ENCODE results near the gene BBC3.
A peak's percentile ranks its signal among the peaks of the same experiment; 100 is the strongest.

Gene BBC3

DNA sequence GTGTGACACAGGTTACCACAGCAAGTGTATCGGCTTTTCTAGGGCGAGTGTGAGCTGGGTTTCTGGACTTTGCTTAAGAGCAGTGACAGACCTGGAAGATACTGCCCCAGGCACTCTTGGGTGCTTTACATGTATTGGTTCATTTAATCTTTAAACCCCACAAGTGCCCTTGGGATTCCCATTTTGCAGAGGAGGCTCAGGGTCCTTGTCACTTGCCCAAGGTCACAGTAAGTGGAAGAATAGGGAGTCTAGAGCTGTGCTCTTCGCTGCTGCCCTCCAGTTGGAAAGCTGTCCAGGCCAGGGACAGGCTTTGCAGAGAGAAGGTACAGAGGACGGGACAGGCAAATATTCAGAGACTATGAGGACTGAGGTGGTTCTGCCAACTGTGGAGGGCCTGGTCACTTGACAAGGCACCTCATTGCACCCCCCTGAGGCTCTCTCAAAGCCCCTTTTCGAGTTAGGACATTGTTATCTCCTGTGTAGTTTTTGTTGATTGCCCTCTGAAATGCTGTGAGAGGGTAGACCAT lies 42.4 kb downstream of the BBC3 start:
- no peak for DNase-seq

GRCh38 chr19:47187797-47188196 lies 43.2 kb downstream of the BBC3 start:
- DNase-seq, result no peak

DNA sequence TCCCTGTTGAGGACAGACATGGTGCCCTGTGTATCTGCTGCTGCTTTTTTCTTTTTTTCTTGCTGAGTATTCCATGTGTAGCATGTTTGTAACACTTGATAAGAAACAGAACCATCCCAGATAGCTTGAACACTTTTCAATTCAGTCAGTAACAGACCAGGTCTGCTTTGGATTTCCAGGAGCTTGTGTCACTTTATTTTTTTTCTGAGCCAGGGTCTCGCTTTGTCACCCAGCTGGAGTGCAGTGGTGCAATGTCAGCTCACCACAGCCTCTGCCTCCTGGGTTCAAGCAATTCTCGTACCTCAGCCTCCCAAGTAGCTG lies 43.7 kb downstream of the BBC3 start:
- DNase-seq, result no peak

DNA sequence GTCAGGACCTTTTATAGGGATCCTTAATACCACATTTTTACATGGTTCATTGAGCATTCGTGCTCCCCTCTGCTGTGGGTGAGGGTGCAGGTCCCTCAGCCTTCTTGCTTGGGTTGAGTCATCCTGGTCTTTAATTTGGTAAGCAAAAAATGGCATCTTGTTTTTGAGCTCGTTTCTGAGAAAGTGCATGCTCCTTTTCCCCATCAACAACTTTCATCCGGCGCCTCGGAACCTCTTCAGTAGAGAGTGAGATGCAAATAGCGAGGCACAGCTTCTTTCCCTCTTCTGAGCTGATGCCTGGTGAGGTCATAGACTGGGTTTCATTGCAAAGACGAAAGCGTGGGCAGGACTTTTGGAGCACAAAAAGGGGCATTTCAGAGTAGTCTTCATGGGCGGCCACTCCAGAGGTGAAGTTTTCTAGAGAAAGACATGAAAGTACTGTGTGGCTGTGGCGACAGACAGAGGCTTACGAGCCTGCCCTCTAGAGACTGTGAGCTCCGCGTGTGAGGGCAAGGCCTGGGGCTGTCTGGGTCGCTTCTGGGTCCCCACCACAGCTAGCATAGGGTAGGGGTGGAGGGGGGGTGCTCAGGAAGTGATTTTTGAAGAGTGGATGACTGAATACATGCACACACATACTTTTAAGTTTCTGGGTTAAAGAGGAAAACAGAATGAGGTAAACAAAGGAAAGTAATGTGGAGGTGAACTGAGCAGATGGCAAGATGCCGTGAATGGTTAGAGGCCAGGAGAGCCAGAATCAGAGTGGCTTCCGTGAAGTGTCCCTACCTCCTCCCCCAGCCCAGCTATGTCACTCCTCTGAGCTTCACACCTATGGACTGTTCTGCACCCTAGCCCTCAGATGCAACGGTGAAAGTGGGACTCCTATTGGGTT lies 44.3 kb downstream of the BBC3 start:
- peak; percentile 87 for DNase-seq

- no peak for DNase-seq
Observed at GRCh38 chr19:47183601-47184000, 47.4 kb downstream of the BBC3 start.

- no peak for DNase-seq
Observed at GRCh38 chr19:47179653-47180310, 51.2 kb downstream of the BBC3 start.

GRCh38 chr19:47176627-47177090 lies 54.3 kb downstream of the BBC3 start:
- DNase-seq, result peak; percentile 15

GRCh38 chr19:47176071-47176626 lies 54.9 kb downstream of the BBC3 start:
- no peak for DNase-seq

DNA sequence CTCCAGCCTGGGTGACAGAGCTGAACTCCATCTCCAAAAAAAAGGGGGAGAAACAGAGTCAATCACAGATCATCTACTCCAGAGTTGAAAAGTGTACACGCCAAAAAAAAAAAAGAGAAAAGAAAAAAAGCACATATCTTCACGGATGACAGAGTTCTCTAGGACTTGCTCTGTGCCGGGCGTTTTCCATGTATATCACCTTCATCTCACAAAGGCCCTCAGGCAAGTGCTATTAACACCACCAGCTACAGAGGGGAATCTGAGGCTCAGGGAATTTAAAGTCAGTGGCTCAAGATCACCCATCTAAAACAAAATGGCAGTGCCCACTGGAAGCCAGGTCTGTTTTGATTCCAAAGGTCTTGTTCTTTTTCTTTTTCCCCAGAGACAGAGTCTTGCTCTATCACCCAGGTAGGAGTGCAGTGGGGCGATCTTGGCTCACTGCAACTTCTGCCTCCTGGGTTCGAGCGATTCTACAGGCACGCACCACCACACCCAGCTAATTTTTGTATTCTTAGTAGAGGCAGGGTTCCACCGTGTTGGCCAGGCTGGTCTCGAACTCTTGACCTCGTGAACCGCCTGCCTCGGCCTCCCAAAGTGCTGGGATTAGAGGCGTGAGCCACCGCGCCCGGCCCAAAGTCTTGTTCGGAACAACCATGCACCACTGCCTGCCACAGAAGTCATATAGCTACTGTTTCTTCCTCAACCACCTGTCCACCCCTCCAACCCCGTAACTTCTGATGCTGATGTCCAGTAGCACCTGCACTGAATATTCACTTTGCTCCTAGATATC lies 58.1 kb downstream of the BBC3 start:
- DNase-seq, result no peak
